HEK293 (cell line): ENCODE measurements around the gene DNAJC17.

ENCODE experiments used
- SALL2 ChIP-seq: fragments of 450-650 bp; formaldehyde crosslinking; IDR thresholded peaks from 2 replicates; pipeline ENCODE4 v1.5.0; 2017; ENCODE audit warnings: missing biosample characterization, mild to moderate bottlenecking, missing genetic modification characterization, borderline replicate concordance
- YY1 ChIP-seq: fragments of 450-650 bp; formaldehyde crosslinking; IDR thresholded peaks from 2 replicates; pipeline ENCODE4 v1.5.1; 2018; ENCODE audit warnings: missing biosample characterization, missing genetic modification characterization
- ZNF221 ChIP-seq: fragments of 450-650 bp; formaldehyde crosslinking; IDR thresholded peaks from 2 replicates; pipeline ENCODE4 v1.5.1; 2017; ENCODE audit warnings: missing biosample characterization, missing genetic modification characterization, borderline replicate concordance
- ZNF324 ChIP-seq: fragments of 450-650 bp; formaldehyde crosslinking; IDR thresholded peaks from 2 replicates; pipeline ENCODE4 v1.5.1; 2016; ENCODE audit warnings: missing biosample characterization, missing genetic modification characterization
- ZNF48 ChIP-seq: fragments of 450-650 bp; formaldehyde crosslinking; IDR thresholded peaks from 2 replicates; pipeline ENCODE4 v1.5.1; 2016; ENCODE audit warnings: missing biosample characterization, missing genetic modification characterization
- ZNF558 ChIP-seq: fragments of 450-650 bp; formaldehyde crosslinking; IDR thresholded peaks from 2 replicates; pipeline ENCODE4 v1.5.1; 2016; ENCODE audit warnings: missing biosample characterization, missing genetic modification characterization
- TF ChIP-seq, protein P1 (sequence below): fragments of 450-650 bp; formaldehyde crosslinking; IDR thresholded peaks from 2 replicates; pipeline ENCODE4 v1.5.1; 2016; ENCODE audit warnings: missing biosample characterization, missing genetic modification characterization

DNA sequence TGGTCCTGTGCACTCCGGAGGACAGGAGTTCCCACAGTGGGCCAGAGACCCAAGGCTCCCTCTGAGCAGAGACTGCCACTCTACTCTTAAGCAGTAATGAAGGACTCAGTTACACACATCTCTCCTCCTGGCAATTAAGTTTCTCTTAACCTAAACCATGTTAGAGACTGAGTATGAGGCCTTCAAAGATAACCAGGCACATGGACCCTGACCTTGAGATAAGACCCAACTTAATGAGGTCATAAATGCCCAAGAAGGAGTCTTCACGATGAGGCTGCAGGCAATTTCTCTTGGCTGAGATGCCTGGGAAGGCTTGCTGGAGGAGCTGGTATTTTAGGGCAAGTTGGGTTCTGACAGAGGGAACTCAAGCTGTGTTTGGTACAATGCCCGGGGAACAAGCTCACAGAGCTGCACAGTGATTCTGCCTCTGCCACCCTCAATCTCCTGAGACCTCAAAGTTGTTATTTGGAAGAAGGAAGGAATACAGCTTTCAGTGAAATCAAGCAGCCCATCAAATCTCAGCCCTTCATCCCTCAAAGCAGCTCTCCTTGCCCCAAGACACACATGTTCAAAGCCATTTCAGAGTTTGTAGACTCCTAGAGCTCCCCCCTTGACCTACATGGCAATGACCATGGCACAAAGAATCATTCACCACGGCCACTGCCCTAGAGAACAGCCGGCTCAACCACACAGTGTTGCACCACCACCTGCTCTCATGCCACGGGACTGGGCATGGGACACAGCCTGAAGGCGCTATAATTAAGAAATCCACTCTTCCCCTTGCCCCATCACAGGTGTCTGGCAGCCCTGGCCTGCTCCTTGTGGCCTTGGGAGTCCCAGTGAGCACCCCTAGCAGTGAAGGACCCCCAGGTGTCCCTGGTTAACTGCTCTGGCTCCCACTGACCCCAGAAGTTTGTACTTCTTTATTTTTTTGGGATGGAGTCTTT is 59.3 kb downstream of the DNAJC17 start:
- no peak for TF ChIP-seq ZNF324 (tag by site-specific recombination)
- no peak for TF ChIP-seq YY1
- TF ChIP-seq, protein P1, sequence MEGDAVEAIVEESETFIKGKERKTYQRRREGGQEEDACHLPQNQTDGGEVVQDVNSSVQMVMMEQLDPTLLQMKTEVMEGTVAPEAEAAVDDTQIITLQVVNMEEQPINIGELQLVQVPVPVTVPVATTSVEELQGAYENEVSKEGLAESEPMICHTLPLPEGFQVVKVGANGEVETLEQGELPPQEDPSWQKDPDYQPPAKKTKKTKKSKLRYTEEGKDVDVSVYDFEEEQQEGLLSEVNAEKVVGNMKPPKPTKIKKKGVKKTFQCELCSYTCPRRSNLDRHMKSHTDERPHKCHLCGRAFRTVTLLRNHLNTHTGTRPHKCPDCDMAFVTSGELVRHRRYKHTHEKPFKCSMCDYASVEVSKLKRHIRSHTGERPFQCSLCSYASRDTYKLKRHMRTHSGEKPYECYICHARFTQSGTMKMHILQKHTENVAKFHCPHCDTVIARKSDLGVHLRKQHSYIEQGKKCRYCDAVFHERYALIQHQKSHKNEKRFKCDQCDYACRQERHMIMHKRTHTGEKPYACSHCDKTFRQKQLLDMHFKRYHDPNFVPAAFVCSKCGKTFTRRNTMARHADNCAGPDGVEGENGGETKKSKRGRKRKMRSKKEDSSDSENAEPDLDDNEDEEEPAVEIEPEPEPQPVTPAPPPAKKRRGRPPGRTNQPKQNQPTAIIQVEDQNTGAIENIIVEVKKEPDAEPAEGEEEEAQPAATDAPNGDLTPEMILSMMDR (tag by site-specific recombination), result no peak
- no peak for TF ChIP-seq ZNF221
- no peak for TF ChIP-seq ZNF48
- no peak for TF ChIP-seq ZNF558 (tag by site-specific recombination)
- no peak for TF ChIP-seq SALL2 (tag by site-specific recombination)
